GM21390 (cell line): Measurements from ENCODE around the gene BRF1.

Source experiments
- ATAC-seq: cut with Tn5 transposase; IDR thresholded peaks from one replicate; pipeline ENCODE4 v1.9.1; 2021; ENCODE audit not compliant: unreplicated experiment

The BRF1 gene

DNA sequence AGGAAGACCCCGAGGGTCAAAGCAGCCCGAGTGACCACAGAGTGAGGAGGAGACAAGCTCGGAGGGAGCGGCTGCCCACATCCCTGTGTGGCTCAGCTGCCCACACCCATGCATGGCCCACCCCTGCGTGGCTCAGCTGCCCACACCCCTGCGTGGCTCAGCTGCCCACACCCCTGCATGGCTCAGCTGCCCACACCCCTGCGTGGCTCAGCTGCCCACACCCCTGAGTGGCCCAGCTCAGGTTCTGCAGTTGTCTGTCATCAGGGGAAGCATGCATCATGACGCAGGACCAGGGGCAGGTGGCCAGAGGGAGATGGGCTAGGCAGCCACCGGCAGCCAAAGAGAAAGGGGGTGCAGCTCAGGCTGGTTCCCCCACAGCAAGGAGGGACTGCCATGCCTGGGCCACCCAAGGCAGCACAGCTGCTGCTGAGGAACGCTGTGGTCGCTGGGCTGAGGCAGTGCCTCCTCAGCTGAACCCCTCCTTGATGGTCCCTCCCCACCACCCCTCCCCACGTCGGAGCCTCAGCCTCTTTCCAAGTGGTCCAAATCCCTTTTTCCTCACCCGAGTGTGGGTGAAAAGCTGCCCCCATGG lies 86.4 kb downstream of the BRF1 start:
- no peak for ATAC-seq

DNA sequence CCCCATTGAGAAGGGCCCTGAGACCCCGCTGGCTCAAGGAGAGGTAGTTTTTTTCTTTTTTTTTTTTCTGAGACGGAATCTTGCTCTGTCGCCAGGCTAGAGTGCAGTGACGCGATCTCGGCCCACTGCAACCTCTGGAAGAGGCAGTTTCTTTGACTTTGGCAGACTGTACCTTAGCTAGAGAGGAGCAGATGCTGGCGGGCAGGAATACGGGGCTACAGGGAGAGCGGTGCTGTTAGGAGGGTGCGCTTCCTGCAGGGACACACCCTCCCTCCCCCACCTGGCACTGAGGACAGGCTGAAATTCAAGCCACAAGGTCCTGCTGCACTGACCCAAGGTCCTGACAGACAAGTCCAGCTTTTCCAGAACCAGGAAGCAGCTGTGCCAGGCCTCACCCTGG lies 87.4 kb downstream of the BRF1 start:
- no peak for ATAC-seq

DNA sequence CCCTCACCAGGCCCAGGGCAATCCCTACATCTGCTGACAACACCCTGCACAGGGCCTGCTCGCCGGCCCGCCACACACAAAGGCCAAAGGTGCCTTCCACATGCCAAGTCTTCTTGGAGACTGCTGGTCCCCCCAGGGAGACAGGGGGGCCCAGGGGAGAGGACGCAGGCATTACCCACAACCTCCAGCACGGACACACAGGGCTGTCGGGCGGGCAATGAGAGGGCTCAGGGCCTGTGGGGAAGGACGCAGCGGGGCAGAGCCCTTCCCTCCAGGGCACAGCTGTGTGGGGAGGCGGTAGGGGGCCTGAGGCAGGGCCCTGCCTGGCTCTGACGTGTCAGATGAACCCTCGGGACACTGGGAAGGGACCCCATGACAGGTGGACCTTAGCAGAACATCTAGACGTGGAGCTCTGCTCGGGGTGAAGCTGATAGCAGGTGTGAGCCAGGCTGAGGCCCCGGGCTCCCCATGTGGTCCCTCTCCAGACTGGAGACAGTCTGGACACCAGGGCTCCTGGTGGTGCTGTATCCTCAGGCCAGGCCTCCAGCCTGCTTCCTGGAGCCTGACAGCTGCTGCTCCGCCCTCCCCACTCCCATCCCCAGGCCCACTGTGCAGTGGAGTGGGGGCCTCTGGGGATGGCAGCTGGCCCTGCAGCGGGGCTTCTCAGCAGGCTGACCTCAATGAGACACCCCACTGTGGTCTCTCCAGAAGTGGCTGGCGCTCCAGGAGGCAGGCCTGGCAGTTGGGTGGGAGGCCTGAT lies 88.1 kb downstream of the BRF1 start:
- no peak for ATAC-seq

DNA sequence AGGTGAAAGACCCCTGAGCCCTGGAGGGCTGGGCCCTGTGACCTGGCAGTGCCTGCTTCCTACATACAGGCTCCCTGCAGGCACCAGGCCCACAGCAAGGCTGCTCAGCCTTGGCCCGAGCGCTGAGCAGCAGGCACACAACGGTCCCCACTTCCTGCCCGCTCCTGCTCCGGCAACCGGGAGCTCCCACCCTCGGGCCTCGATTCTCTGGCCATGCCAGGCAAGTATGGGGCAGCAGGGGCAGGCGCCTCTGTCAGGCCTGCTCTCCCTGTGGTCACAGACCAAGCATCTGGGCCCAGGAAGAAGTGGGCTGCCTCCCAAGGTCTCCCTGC lies 89.1 kb downstream of the BRF1 start:
- ATAC-seq, result no peak

DNA sequence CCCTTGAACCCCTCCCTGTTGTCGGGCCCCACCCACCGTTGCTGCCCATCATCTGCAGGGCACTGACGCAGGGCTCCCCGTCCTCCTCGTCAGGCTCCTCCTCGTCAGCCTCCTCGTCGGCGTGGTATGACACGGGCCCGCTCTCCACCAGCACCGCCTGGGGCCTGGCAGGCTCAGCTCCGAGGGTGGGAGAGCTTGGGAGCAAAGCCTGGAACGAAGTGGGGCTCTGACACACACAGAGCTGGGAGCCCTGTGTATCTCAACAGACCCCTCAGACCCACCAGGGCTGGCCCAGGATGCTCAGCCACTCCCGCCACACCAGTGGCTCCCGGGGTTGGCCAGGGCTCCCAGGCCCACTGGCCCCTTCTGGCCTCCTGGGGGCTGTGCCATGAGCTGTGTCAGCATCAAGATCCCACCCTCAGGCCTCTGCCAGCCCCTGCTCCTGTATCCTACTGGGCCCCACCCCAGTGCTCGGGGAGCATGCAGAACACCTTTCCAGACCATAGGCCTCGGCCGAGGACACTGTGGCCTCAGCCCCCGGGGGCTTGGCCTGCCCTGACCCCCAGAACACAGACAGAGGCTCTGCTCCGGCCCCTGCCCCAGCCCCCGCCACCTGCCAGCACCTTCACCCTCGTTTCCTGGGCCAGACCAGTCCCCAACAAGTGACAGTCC lies 89.6 kb downstream of the BRF1 start:
- ATAC-seq, result no peak

DNA sequence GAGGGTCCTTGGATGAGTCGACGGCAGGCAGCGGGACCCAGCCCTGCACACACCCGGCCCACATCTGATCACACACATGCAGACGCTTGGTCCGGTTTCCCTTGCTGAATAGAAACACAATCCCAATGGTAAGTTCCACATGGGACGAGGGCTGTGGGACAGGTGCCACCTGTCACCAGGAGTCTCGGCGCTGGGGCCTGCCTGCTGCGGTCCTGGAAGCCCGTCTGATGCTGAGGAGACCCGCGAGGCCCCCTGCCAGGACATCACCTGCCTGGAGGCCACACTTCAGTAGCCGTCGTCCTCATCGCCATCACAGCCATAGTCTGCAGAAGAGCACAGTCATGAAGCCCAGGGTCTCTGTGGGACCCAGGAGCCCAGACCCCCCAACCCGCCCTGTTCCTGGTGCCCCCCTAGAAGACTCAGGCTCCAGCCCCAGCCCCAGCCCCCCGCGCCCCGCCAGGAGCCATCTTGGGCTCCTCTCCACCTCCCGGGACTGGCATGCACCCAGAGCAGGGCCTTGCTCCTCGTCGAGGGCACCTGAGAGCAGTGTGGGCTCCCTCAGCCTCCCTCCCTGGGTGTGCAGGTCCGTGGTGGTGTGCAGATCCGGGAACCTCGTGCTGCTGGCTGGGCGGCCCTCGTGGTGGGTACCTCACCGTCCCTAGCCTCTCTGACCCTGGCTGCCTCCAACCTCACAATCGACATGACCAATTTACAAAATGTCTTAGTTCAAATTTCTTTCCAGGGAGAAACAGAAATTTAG lies 90.4 kb downstream of the BRF1 start:
- ATAC-seq, result no peak

DNA sequence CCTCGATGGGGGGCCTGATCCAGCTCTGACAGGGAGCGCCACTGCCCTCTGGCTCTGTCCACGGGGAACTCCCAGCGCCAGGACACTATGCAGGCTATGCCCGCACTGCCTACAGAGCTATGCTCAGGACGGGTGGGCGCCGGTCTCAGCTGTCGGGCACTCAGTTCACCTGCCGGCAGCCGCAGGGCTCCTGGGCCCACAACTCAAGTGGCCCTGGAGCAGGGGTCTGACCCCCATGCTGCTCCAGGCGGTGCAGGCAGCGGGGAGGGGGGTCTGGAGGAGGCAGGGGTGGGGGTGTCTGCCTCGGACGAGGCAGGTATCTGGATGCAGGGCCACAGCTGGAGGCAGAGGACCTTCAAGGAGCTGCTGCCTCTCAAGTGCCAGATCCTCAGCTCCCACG lies 91.2 kb downstream of the BRF1 start:
- ATAC-seq, result no peak

DNA sequence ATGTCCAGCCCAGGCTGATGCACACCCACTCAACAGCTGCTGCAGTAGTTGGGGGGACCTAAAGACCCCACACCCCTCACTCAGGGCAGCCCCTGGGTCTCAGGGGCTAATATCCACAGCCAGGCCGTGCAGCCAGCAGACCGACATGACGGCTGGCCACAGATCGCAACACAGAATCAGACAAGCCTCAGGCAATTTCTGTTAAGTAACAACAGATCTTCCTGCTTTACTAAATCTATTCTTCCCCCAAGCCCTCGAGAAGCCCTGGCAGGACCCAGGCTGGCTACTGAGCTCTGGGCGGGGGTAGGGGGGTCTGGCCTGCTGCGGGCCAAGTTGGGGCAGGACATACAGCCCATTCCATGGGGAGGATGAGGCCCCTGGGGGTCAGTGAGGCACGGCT lies 91.7 kb downstream of the BRF1 start:
- ATAC-seq, result no peak

DNA sequence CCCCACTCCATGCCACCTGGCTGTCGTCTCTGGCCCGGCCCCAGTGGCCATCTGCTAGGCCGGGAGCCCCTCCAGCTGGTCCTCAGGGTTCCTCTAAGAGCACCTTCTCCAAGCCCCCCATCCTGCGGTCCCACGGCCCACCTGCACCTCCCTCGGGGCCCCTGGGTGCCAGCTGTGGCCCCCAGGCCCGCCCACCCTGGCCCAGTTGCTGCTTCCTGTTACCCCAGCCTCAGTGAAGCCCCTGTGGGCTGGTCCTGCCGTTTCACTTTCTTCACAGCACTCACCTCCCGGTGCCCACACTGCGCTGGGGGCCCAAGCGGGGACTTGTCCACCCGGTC lies 92.1 kb downstream of the BRF1 start:
- no peak for ATAC-seq

DNA sequence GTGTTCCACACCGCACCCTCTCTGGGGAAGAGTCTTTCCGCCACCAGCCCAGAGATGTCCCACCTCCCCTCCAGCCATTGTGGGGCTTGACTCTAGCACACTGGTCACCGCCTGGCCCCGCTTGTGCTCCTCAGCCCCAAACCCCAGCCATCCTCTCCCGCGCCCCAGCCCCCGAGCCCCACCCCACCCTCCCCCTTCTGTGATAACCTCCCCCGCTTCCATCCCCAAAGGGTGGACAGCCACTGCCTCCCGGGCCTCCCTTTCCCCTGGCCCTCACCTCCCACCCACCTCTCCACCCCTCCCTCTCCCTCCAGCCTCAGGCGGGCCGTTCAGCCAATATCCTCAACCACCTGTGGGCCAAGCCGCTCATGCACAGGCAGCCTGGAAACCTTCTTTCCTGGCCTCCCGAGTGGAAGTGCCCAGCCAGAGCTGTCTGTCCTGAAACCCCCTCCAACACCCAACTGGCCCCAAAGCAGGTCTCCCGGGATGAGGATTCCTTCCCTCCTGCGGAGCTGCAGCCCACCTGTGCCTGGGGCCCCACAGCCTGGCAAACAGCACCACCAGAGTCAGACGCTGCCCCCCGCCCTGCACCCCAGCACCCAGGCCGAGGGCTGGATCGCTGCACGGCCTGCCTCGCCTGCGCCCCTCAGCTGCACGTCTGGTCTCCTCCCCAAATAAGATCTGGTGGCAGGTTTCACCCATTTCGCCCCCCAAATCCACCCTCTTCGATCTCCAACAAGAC lies 92.6 kb downstream of the BRF1 start:
- no peak for ATAC-seq

DNA sequence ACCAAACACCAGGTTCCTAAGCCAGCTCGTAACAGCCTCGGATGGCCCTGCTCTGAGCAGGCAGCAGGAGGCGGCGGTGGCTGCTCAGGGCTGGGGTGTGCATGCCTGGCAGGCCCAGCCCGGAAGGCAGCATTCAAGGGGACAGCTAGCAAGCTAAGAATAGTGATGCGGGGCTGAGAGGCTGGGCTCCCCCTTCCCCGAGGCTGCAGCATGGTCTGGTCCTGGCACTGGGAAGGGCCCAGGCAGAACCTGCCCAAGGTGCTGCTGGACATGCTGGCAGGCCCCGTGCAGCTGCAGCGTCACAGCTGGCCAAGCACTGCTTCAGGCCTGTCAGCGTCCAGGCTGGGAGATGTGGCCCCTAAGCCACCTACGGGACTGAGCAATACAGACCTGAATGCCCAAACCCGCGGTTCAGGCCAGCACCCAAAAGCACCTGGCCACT lies 93.3 kb downstream of the BRF1 start:
- no peak for ATAC-seq

DNA sequence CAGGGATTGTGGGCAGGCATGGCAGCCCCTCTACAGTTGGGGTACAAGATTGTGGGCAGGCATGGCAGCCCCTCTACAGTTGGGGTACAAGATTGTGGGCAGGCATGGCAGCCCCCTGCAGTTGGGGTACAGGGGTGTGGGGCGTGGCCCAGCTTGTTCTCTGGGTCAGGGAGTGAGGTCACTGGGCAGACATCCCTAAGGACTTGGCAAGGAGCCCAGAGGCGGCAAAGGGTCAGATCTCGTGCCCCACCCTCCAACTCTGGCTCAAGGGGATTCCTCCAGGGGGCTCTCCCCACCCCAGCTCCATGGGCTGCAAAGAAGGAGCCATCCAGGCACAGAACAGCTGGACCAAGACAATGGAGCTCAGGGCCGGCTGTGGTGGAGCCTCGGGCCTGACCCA lies 93.9 kb downstream of the BRF1 start:
- ATAC-seq, result no peak

DNA sequence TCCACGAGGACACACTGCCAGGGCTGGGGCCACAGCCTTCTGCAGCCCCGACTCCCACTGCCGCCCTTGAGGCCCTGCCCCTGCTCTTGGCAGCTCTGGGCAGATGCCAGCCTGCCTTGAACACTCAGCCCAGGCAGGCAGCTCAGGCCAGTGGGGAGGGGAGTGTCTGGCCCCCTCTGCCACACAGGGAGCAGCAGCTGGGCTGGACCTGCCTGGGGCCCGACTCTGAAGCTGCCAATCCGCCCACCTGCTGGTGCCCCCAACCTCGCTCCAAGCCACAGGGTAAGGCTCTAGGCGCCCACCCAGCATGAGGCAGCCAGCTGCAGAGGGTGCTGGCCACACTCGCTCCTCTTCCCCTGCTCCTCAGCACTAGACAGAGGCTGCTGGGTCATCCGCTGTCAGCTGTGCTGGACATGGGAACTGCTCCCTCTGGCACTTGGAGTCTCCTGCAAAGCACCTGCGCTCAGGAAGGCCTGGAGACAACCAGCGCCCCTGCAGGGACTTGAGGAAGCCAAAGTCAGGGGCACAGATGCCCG lies 95.1 kb downstream of the BRF1 start:
- ATAC-seq, result no peak

DNA sequence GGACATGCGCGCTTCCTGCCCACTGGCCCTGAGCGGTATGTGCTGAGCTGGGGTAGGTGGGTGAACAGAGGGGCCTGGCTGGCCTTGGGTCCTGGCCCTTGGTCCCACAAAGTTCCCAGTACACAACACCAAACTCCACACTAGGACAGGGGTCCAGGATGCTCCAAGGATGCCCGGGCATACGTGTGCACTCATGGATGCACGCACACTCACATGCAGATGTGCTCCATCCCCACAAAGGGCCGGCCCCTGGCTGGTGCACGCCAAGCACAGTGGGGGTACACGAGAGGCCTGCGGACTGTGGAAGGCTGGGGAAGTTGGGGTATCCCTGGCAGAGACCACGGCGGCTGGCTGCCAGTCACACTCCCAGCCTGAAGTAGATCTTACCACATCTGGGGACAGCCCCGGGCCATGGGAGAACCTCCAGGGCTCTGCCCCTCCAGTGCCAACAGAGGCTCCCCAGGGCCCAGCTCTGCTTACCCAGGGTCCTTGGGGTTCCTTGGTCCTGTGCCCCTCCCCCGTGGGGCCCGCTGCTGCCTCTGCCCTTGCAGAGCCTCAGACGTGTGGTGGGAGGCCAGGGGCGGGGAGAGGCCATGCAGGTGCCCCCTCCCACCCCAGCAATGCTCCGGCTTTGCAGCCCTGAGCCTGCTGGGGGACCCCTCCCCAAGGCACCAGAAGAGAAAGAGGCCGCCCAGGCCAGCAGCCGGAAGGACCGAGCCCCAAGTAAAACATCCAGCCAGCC lies 95.7 kb downstream of the BRF1 start:
- ATAC-seq, result no peak

DNA sequence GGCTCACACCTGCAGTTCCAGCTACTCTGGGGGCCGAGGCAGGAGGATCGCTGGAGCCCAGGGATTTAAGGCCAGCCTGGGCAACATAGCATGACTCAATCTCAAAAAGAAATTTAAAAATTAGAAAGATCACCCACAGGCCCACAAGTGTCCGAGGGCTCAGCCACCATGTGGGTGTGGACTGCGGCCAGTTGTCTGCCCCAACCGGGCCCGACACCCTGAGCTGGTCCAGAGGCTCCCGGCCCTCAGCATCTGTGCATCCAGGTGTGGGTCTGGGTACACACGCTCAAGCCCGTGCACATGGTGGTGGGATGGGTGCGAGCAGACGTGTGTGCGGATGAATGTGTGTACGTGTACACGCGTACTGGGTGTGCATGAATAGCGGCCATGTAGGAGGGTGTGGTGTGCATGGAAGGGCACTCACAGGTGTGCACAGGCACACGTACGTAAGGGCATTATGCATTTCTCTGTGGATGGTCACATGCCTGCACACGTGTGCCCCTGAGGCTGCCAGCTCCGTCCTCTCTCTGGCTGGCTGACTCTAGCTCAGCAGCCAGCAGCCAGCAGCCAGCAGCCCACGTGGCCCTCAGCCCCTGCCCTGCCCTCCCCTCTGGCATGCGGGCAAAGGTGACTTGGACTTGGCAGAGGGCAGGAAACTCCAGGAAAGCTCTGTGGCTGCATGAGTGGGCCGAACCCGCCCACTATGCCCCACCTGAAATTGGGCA lies 96.4 kb downstream of the BRF1 start:
- ATAC-seq, result no peak

DNA sequence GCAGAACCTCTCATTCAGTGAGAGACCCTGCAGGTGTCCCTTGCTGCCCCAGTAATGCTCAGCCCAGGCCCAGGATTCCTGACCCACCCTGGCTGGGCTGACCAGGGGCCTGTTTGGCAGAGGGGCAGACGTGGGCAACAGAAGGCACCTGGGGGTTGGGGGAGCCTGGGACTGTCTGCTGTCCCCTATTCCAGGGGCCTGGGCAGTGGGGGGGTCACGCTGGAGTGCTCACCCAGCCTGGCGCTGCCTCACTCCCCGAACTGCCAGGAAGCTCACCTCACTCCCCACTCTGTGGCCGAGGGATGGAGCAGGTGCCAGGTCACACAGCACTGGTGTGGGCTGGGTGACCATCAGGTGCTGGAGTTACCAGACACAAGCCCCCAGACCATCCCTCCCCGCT lies 97.1 kb downstream of the BRF1 start:
- no peak for ATAC-seq

DNA sequence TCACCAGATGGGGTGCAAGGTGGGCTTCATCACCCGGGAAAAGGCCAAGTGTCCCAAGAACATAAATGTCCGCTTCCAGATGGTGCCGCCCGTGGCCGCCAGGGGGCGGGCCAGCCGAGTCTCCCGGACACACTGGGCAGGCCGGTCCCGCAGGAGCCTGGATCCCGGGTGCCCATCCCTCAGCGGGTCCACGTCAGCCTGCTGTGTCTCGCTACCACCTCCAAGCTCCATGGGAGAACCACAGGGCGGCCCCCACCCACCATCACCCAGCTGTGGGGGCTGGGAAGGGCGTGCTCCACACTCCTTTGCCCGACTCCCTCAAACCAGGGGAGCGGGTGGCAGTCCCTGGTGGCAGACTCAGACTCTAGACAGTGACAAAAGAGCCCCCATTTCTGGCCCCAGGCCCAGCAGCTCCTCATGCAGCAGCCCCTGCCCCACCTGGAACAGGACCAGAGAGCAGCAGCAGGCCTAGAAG lies 97.7 kb downstream of the BRF1 start:
- ATAC-seq, result no peak

DNA sequence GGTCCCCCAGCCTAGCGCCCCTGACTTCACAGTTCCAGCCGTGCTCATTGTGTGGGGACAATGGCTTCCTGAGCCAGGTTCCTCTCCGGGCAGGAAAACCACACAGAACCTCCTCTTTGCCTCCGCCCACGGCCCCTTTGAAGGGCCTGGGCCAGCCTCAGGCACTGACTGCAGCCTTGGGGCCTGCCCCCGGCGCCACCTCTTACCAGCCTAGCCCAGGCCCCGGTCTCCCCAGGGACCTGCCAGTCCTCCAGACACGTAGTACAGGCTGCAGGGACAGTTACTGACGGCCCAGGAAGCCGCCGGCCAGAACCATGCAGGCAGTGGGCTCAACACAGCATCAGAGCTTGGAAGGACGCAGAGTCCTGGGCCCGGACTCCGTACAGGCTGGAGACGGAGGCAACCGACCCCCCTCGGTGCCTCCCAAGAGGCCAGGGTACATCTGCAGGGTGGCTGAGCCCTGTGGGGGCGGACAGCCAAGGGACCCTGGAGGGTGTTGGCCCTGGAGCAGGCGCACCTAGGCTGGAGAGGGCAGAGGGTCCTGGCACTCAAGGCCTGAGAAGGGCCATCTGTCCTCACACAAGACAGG lies 98.8 kb downstream of the BRF1 start:
- ATAC-seq, result no peak
